ENCODE data around the gene RSRC2. TPM values are rescaled to one million over a fixed set of nuclear protein-coding genes. Genes with fewer than 3 reads are reported as not detected.
A peak's percentile ranks its signal among the peaks of the same experiment; 100 is the strongest.
"Not testable (repeated sequence)": the region's sequence is repeated elsewhere in the genome, so short reads cannot be mapped to it uniquely, and the experiment has no call there.

Gene RSRC2
- total RNA-seq (2014; rRNA removed; shearing (Covaris generic)): 66.3 and 88.0 TPM in 2 replicates

- Histone ChIP-seq H3K36me3 (peaks cover 50% of the 10 kb centered on the region), H3K4me1 (no peaks in the 10 kb centered on the region), H3K27ac (peak within 1 kb of the TSS; percentile 99), H3K9me3 (replicated peaks) (no peaks in the 10 kb centered on the region), H3K4me3 (peak within 1 kb of the TSS; percentile 88), H3K27me3 (no peaks in the 10 kb centered on the region)
- DNase-seq: peak; percentile 99 to 100
Measured at GRCh38 chr12:122526683-122527477, at the start of gene RSRC2, which contains the start of gene KNTC1. RSRC2 (minus strand) TSS chr12:122526936; CDS start chr12:122526853, 83 bp downstream. KNTC1 (plus strand) TSS chr12:122527249; CDS start chr12:122530064, 2,815 bp downstream.

GRCh38 chr12:122571821-122572220 lies 45.1 kb upstream of the RSRC2 start:
- Histone ChIP-seq H3K4me1 (peaks cover 15% of the 10 kb centered on the region), H3K36me3 (peaks cover 79% of the 10 kb centered on the region), H3K9me3 (replicated peaks) (no peaks in the 10 kb centered on the region), H3K27ac (peak overlapping the region; percentile 43; the same call in 1 of the 2 replicates), H3K4me3 (no peak overlapping the region), H3K27me3 (no peaks in the 10 kb centered on the region)
- peak; percentile 76 to 77 for DNase-seq

- H3K27ac ChIP-seq; H3K27me3 ChIP-seq; DNase-seq; H3K9me3 ChIP-seq (replicated peaks); H3K4me3 ChIP-seq: not testable (repeated sequence)
- H3K36me3 ChIP-seq: peaks cover 70% of the 10 kb centered on the region
- peaks cover 14% of the 10 kb centered on the region for H3K4me1 ChIP-seq
Measured at GRCh38 chr12:122570006-122570405, 43.3 kb upstream of the RSRC2 start.

- H3K4me3 ChIP-seq: no peak overlapping the region
- peaks cover 14% of the 10 kb centered on the region for H3K4me1 ChIP-seq
- H3K36me3 ChIP-seq: peaks cover 70% of the 10 kb centered on the region
- H3K9me3 ChIP-seq (replicated peaks): no peaks in the 10 kb centered on the region
- no peak overlapping the region for H3K27ac ChIP-seq
- no peak for DNase-seq
- no peaks in the 10 kb centered on the region for H3K27me3 ChIP-seq
Measured at GRCh38 chr12:122569288-122569687, 42.6 kb upstream of the RSRC2 start.

- not testable (repeated sequence) for H3K4me3 ChIP-seq; H3K9me3 ChIP-seq (replicated peaks); H3K27ac ChIP-seq; H3K27me3 ChIP-seq; DNase-seq
- Histone ChIP-seq H3K36me3 (peaks cover 69% of the 10 kb centered on the region), H3K4me1 (peaks cover 11% of the 10 kb centered on the region)
Measured at GRCh38 chr12:122566816-122567215, 40.1 kb upstream of the RSRC2 start.

- peak overlapping the region; percentile 60 for H3K27ac ChIP-seq
- no peaks in the 10 kb centered on the region for H3K27me3 ChIP-seq
- DNase-seq: peak; percentile 54 to 62
- H3K4me3 ChIP-seq: no peak overlapping the region
- H3K4me1 ChIP-seq: peaks cover 9% of the 10 kb centered on the region
- no peaks in the 10 kb centered on the region for H3K9me3 ChIP-seq (replicated peaks)
- H3K36me3 ChIP-seq: peaks cover 74% of the 10 kb centered on the region
Measured at GRCh38 chr12:122563361-122563760, 36.6 kb upstream of the RSRC2 start.

GRCh38 chr12:122560138-122560537 lies 33.4 kb upstream of the RSRC2 start:
- Histone ChIP-seq H3K4me1 (peaks cover 9% of the 10 kb centered on the region), H3K9me3 (replicated peaks) (no peaks in the 10 kb centered on the region), H3K27ac (no peak overlapping the region), H3K4me3 (no peak overlapping the region), H3K27me3 (no peaks in the 10 kb centered on the region), H3K36me3 (peaks cover 75% of the 10 kb centered on the region)
- no peak for DNase-seq

- no peak for DNase-seq
- H3K9me3 ChIP-seq (replicated peaks): no peaks in the 10 kb centered on the region
- H3K27ac ChIP-seq: no peak overlapping the region
- H3K4me1 ChIP-seq: peaks cover 9% of the 10 kb centered on the region
- no peak overlapping the region for H3K4me3 ChIP-seq
- no peaks in the 10 kb centered on the region for H3K27me3 ChIP-seq
- H3K36me3 ChIP-seq: peaks cover 74% of the 10 kb centered on the region
Measured at GRCh38 chr12:122558745-122559641, 32.3 kb upstream of the RSRC2 start.

GRCh38 chr12:122547330-122547729 lies 20.6 kb upstream of the RSRC2 start:
- H3K36me3 ChIP-seq: peaks cover 85% of the 10 kb centered on the region
- no peaks in the 10 kb centered on the region for H3K4me1 ChIP-seq
- H3K27ac ChIP-seq: no peak overlapping the region
- no peak overlapping the region for H3K4me3 ChIP-seq
- no peaks in the 10 kb centered on the region for H3K9me3 ChIP-seq (replicated peaks)
- H3K27me3 ChIP-seq: no peaks in the 10 kb centered on the region
- DNase-seq: no peak

- Histone ChIP-seq H3K27me3 (no peaks in the 10 kb centered on the region), H3K36me3 (peaks cover 78% of the 10 kb centered on the region), H3K4me1 (no peaks in the 10 kb centered on the region), H3K4me3 (no peak overlapping the region), H3K27ac (no peak overlapping the region), H3K9me3 (replicated peaks) (no peaks in the 10 kb centered on the region)
- no peak for DNase-seq
Measured at GRCh38 chr12:122545855-122546254, 19.1 kb upstream of the RSRC2 start.

GRCh38 chr12:122544537-122544936 lies 17.8 kb upstream of the RSRC2 start:
- no peaks in the 10 kb centered on the region for H3K4me1 ChIP-seq
- H3K4me3 ChIP-seq: no peak overlapping the region
- H3K36me3 ChIP-seq: peaks cover 77% of the 10 kb centered on the region
- H3K9me3 ChIP-seq (replicated peaks): no peaks in the 10 kb centered on the region
- H3K27ac ChIP-seq: no peak overlapping the region
- DNase-seq: no peak
- H3K27me3 ChIP-seq: no peaks in the 10 kb centered on the region

GRCh38 chr12:122538496-122538895 lies 11.8 kb upstream of the RSRC2 start:
- H3K27ac ChIP-seq: no peak overlapping the region
- H3K4me3 ChIP-seq: no peak overlapping the region
- H3K4me1 ChIP-seq: no peaks in the 10 kb centered on the region
- no peak for DNase-seq
- H3K36me3 ChIP-seq: peaks cover 53% of the 10 kb centered on the region
- H3K27me3 ChIP-seq: no peaks in the 10 kb centered on the region
- no peaks in the 10 kb centered on the region for H3K9me3 ChIP-seq (replicated peaks)

GRCh38 chr12:122537021-122537420 lies 10.3 kb upstream of the RSRC2 start:
- H3K9me3 ChIP-seq (replicated peaks): no peaks in the 10 kb centered on the region
- H3K4me3 ChIP-seq: no peak overlapping the region
- no peak for DNase-seq
- peaks cover 41% of the 10 kb centered on the region for H3K36me3 ChIP-seq
- no peaks in the 10 kb centered on the region for H3K27me3 ChIP-seq
- H3K4me1 ChIP-seq: no peaks in the 10 kb centered on the region
- no peak overlapping the region for H3K27ac ChIP-seq

GRCh38 chr12:122533856-122534255 lies 7.1 kb upstream of the RSRC2 start:
- Histone ChIP-seq H3K36me3 (peaks cover 37% of the 10 kb centered on the region), H3K4me1 (no peaks in the 10 kb centered on the region), H3K9me3 (replicated peaks) (no peaks in the 10 kb centered on the region), H3K4me3 (no peak overlapping the region), H3K27me3 (no peaks in the 10 kb centered on the region), H3K27ac (no peak overlapping the region)
- no peak for DNase-seq

- Histone ChIP-seq H3K4me3 (no peak overlapping the region), H3K36me3 (peaks cover 33% of the 10 kb centered on the region), H3K4me1 (no peaks in the 10 kb centered on the region), H3K27me3 (no peaks in the 10 kb centered on the region), H3K27ac (no peak overlapping the region), H3K9me3 (replicated peaks) (no peaks in the 10 kb centered on the region)
- no peak for DNase-seq
Measured at GRCh38 chr12:122528992-122529391, 2.3 kb upstream of the RSRC2 start.

Data from SJCRH30 (cell line).